C1 segment of cervical spinal cord (tissue), 14 donors: Measurements from ENCODE around the gene DEFB123.

ENCODE experiments used
- DNase-seq, 14 donors: peaks; one replicate each; lab custom pipeline; 2025; lab: John Stamatoyannopoulos, UW

Gene DEFB123

DNA sequence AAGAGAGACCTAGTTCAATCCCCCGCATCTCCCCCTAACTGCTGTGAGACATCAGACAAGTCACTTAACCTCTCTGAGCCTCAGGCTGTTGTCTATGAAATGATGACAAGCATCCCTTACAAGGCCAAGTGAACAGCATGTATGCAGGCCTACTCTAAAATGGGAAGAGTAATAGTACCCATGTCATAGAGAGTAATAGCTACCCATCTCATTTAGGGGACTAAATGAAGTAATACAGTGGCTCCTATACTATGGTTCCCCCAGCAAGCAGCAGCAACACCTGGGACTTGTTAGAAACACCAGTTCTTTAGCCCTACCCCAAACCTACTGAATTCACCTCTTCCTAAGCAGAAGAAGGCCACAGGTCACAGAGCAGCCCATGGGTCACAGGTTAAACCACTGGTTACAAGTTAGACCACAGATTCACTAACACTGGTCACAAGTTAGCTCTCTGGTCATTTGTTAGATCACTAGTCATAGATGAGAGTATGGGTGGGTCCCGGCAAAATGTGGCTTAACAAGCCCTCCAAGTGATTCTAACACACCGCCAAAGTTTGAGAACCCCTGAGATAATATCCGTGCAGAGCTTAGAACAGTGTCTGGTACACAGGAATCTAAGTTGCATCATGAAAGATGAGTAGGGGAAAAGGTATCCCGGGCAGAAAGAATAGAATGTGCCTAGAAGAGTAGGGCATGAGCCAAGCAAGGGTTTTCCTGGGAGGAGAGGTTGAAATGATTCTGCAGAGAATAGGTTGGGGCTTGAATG, 33.1 kb downstream of the DEFB123 start:
- DNase-seq: no peak

DNA sequence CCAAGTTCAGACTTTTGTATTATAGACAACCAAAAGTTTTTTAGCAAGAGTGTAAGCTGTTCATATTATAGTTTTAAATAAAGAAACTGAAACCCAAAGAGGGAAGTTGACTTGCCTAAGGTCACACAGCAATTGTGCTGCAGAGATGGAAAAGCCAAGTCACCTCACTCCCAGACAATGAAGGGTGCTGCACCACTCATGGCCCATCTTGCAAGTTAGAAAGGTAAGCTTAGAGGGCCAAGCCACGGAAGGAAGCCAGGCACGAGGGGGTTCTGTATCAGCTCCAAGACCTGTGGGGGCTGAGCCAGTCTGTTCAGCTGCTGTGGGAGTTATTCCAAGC, 33.6 kb downstream of the DEFB123 start:
- no peak for DNase-seq

DNA sequence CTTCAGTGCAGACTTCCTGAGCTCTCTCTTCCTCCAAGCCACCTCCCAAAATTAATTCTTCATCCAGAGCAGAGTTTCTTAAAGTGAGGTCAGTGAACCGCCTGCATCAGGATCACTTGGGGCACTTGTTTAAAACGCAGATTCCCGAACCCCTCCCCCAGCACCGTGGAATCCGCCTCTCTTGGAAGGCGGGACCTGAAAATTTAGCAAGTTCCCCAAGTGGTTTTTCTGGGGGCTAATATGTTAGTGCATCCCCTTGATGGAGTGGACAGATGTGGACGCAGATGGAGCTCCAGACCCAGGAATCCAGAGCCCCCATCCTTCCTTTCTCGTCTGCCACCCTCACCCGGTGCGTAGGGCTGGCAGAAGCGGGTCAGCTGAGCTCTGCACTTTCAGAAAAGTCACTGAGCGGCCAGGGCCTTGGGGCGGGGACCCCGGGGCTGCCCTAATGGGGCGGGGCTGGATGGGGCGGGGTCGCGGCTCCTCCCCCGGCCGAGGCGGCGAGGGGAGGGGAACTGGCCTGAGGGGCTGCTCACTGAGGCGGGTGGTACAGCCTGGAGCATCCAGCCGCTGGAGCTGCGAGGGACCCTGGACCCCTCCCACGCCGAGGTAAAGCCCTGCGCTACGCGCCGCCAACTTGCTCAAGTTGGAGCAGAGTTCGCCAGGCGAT, 34.5 kb downstream of the DEFB123 start, which contains the start of the genes DEFB124 and REM1:
TSS of gene DEFB124 (minus strand) at position 370 of the 670 bp plus-strand sequence. CDS start 2,114 bp downstream, outside the sequence.
TSS of gene REM1 (plus strand) at position 531 of the 670 bp plus-strand sequence. CDS start 1,158 bp downstream, outside the sequence.
- no peak for DNase-seq

DNA sequence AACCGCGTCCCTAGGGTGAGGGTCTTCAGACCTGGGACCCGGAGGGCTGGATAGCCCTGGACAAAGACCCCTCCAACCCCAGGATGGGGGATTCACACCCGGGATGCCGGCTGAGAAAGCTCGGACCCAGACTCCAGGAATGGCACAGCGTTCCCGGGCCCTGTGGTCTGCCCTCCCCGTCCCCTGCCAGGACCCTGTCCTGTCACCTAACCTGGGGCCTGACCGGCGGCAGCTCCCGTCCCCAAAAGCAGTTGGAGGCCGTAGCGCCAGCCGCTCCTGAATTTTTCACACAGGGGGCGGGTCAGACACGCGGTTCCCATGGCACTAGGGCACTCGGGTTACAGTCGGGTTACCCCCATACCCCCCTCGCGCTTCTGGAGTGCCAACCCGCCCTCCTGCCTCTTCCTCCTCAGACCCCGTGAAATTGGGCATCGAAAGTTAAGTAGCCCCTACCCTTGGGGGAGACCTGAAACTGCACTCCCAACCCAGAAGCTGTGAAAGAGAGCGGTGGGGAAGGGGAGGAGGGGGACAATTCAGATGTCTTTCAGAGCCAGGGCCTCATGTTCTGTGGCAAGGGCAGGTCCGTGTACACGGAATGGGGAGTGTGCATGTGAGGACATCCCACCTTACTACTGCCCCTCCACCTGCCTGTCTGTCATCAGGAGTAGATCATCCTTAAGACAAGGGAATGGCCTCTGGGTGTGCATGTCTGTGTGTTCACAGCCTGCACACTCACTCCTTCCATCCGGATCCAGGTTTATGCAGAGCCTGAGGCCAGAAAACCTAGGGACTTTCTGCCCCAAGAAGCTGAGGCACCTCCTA, 35.3 kb downstream of the DEFB123 start:
- DNase-seq: no peak

DNA sequence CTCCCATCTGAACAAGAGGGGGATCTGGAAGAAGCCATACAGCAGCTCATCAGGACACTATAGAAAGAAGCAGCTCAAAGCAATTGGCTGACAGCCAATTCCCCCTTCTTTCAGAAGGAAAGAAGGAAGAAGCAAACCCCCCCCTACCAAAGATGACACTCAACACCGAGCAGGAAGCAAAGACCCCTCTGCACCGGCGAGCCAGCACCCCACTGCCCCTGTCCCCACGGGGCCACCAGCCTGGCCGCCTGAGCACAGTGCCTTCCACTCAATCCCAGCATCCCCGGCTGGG, 35.8 kb downstream of the DEFB123 start:
- DNase-seq: no peak

DNA sequence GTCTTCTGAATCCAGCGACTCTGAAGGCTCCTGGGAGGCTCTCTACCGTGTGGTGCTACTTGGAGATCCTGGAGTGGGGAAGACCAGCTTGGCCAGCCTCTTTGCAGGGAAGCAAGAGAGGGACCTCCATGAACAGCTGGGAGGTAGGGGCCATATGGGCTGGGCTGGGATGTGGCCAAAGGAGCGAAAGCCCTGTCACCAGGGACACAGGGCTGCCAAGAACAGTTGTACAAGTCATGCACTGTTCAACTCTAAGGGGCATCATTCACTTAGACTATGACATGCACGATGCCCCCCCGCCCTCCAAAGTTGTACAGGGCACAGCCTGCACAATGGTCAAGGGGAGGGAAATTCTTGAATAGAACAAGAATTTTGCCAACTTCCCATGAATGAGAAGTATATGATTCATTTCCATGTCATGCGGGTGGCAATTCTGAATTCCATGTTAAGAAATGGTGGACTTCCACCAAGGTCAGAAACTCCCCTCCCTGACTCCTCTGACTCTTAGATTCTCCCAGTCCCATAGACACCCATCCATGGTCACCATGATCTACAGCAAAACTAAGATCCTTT, 36.3 kb downstream of the DEFB123 start:
- no peak for DNase-seq

DNA sequence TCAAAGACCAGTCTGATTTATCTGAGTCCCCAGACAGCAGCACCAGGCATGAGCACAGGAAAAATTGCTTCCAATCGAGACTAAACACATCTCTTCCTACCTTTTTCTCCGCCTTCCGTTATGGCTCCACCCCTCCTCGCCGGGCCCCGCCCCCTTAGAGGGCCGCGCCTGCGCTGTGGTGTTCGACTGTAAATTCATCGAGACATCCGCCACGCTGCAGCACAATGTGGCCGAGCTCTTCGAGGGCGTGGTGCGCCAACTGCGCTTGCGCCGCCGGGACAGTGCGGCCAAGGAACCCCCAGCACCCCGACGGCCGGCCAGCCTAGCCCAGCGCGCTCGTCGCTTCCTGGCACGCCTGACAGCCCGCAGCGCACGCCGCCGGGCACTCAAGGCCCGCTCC, 43.6 kb downstream of the DEFB123 start:
- no peak for DNase-seq

DNA sequence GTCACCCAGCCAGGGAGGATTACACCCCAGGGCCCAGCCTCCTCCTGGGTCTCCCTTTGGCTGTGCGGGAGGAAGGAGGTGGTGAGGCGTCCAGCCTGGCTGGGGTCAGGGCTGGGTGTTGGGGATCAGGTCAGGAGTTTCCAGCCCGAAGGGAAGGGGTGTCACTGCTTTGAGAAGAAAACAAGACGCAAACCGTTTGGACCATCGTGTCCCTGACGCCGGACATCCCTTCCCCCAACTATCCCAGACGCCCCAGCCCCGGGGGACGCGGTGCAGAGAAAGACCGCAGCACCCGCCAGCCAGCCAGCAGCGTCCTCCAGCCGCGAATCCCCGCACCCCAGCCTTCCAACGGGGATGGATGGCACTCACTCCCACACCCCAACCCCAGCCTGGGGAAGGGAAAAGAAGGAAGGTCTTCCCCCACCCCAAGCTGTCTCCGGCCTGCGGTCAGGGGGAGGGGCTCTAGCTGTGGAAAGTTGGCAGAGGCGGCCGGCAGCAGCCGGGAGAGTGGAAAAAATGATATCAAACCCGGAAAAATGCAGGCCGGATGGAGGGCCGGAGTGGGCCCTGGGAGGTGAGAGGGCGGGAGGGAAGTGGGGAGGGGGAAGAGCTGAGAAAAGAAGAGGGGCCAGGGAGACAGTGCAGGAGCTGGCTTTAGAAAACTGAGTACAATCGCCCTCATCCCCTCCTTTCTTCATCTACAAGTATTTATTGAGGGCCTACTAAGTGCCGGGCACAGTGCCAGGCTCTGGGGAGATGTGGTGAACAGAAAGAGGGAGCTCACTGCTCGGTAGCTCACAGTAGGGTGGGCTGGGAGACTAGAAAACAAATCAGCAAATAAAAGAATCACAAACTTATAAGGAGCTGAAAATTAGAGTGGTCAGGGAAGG, 45.3 kb downstream of the DEFB123 start:
- peak in 1 of 14 donors; percentile 13 for DNase-seq

DNA sequence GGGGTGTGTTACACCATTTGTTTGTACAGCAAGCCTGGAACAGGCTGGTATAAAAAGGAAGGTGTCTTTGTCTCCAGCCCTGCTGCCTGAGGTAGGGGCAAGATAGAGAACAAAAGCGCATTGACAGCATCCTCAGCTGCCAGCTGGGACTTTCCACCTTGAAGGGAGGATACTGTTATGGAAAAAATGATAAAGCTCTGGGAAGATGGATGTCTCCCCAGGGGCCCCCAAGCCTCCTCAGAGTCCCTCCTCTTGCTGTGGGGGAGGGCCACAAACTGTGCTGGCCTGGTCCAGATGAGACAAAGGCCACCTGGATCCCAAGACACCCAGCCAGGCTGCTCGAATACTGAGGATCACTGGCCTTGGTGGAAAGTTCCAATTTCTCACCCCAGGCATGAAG, 47.7 kb downstream of the DEFB123 start:
- DNase-seq: no peak

DNA sequence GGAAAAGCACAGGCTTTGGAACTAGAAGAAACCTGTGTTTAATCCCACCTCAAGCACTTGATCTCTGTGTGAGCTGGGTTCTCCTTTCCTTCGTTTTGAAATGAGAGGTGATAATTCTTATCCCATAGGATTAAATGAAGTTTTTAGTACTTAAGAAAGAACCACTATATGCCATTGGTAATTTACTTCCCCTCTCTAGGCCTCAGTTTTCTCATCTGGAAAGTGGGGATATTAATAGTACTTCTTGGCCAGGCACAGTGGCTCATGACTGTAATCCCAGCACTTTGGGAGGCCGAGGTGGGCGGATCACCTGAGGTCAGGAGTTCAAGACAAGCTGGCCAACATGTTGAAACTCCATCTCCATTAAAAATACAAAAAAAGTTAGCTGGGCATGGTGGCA, 48.7 kb downstream of the DEFB123 start:
- no peak for DNase-seq

DNA sequence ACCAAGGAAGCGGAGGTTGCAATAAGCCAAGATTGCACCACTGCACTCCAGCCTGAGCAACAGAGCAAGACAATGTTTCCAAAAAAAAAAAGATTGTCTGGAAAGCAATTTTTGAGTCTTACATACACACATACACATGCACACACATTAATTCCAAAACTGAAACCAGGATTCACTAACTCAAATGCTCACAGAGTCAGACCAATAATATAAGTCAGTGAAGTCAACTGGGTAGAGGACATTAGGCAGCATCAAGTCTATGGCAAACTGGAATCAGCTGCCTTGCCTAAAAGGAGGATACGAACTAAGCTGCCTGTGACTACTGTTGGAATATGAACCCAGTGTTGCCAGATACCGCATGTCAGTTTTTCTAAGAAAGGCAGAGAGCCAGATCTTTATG, 50.3 kb downstream of the DEFB123 start:
- no peak for DNase-seq

DNA sequence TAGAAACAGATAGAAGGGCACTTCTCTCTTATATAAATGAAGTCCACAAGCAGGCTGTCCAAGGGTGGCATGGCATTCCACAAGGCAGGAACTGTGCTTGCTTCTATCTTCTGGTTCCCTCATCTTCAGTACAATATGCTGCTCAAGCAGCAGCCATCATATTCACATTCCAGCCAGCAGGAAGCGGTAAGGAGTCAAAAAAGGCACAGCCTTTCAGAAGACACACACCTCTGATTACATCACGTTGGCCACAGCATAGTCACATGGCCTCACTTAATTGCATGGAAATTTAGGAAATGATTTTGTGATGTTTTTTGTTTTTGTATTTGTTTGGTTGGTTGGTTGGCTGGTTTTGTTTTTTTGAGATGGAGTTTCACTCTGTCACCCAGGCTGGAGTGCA, 53.7 kb downstream of the DEFB123 start:
- no peak for DNase-seq

DNA sequence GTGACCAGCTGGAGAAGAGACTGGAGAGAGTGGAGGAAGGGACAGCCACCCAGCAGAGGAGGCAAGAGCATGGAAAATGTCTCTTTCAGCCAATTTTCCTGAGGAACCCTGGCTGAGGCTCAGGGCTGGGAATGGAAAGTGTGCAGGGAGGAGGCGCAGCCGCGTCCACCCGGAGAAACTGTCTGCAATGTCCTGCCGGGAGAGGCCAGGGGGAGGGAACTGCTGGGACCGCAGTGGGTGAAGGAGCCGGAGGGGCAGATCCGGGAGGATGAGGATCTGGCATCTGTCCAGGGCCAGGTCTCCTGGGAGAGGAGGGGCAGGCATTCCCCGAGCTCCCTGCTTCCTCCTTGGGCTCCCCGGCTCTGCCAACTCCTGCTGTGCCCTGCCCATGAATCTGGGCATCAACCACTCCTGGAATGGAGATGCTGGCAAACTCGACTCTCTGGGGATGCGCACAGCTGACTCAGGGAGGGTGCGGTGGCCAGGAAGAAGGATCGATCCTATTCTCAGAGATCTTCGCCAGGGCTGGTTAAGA, 56.4 kb downstream of the DEFB123 start:
- DNase-seq: no peak

DNA sequence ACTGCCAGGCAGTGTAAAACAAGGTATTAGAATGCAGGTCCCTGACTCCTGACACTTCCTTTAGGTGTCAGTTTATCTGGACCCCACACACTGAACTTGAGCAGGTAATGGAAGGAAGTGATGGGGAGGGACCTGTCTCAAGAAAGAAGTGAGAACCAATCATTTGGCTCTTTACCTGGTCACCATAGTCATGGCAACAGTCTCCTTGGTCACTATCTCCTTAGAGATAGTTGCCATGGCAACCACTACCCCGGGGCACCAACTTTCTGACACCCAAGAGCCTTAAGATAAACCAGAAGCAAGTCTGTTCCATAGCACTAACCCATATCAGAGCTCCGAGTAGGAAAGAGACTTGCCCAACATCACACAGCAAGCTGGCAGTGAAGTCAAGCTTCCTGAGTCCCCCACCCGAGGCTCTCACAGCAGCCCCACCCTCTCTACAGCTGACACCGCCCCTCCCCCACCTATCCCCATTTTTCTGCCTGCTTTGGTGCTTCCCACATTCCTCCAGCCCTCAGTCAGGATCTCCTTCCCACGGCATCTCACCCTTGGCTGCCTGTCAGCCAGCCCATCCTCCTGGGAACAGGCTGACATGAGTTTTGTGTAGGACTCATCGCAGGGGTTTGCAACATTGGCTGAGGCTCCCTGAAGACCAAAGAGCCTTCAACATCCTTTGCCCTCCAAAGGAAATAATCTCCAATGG, 57.6 kb downstream of the DEFB123 start:
- no peak for DNase-seq
